Peyer's patch (tissue), 4 donors: Measurements from ENCODE around the gene ACER3. TPM values are rescaled to one million over a fixed set of nuclear protein-coding genes. Genes with fewer than 3 reads are reported as not detected.
"Not testable (repeated sequence)": the region's sequence is repeated elsewhere in the genome, so short reads cannot be mapped to it uniquely, and the experiment has no call there.

Source experiments
- DNase-seq, 3 donors: peaks; one replicate each; pipeline ENCODE4 v3.0.0-alpha.2; 2017 to 2019
- H3K27ac ChIP-seq, 4 donors: fragments of 200-600 bp; sonication (generic); one replicate each; pipeline ENCODE4 v1.5.1; 2016 to 2019
- H3K27me3 ChIP-seq, 2 donors: fragments of 200-600 bp; sonication (generic); one replicate each; pipeline ENCODE4 v1.5.1; 2019
- H3K36me3 ChIP-seq, 3 donors: fragments of 200-600 bp; sonication (generic); one replicate each; pipeline ENCODE4 v1.5.1; 2016 to 2019
- H3K4me1 ChIP-seq, 4 donors: fragments of 200-600 bp; sonication (generic); one replicate each; pipeline ENCODE4 v1.5.1; 2016 to 2019
- H3K4me3 ChIP-seq, 4 donors: fragments of 200-600 bp; sonication (generic); 1 replicate in 3 of 4; 2 replicates in 1 of 4; pipeline ENCODE4 v1.5.1; 2016 to 2019; ENCODE audit warnings: mild to moderate bottlenecking in 1 of 4
- H3K9me3 ChIP-seq, 4 donors: fragments of 200-600 bp; sonication (generic); one replicate each; pipeline ENCODE4 v1.5.1; 2016 to 2019; ENCODE audit warnings: mild to moderate bottlenecking in 1 of 4
- CTCF ChIP-seq, 6 experiments: fragments of 450-650 bp in 4 of 6; fragments of 200-600 bp in 2 of 6; sonication (generic) in 1 of 6; IDR thresholded peaks; one replicate each; pipeline ENCODE4 v1.5.1; 2017 to 2019; ENCODE audit warnings: antibody characterized with exemption in 6 of 6, mild to moderate bottlenecking in 3 of 6, moderate library complexity in 1 of 6
- POLR2A ChIP-seq, 2 donors: fragments of 450-650 bp; IDR thresholded peaks; one replicate each; pipeline ENCODE4 v1.5.1; 2017; ENCODE audit warnings: antibody characterized with exemption in 2 of 2, mild to moderate bottlenecking in 2 of 2, moderate library complexity in 2 of 2
- total RNA-seq, 4 donors: library from RNA; depleted of rRNA; stranded (reverse); fragments of >200 nt; gene quantifications; one replicate each; pipeline ENCODE4 v1.1.0, GENCODE V29; 2016

ACER3 gene
- total RNA-seq, 4 donors from 2014 or later = 13.2 to 25.5 (median 19.8) TPM

GRCh38 chr11:76822406-76822805, 38.3 kb upstream of the ACER3 start:
- no peaks in the 10 kb centered on the region for H3K4me1 ChIP-seq
- DNase-seq = no peak
- no peak overlapping the region for H3K27ac ChIP-seq
- H3K4me3 ChIP-seq = no peak overlapping the region
- H3K27me3 ChIP-seq = no peaks in the 10 kb centered on the region
- H3K9me3 ChIP-seq = no peaks in the 10 kb centered on the region
- H3K36me3 ChIP-seq = no peaks in the 10 kb centered on the region
- no peak for TF ChIP-seq CTCF (IDR thresholded peaks at IDR 0.05)
- TF ChIP-seq POLR2A (IDR thresholded peaks at IDR 0.05) = no peak

GRCh38 chr11:76823481-76824028, 37.2 kb upstream of the ACER3 start:
- Histone ChIP-seq H3K4me1 (no peaks in the 10 kb centered on the region), H3K27me3 (no peaks in the 10 kb centered on the region), H3K27ac (peak overlapping the region in 1 of 4 donors; percentile 52), H3K9me3 (no peaks in the 10 kb centered on the region), H3K36me3 (no peaks in the 10 kb centered on the region), H3K4me3 (no peak overlapping the region)
- no peak for DNase-seq
- TF ChIP-seq CTCF (IDR thresholded peaks at IDR 0.05) (no peak), POLR2A (IDR thresholded peaks at IDR 0.05) (no peak)

GRCh38 chr11:76824083-76824939, 36.4 kb upstream of the ACER3 start:
- Histone ChIP-seq H3K9me3 (no peaks in the 10 kb centered on the region), H3K36me3 (no peaks in the 10 kb centered on the region), H3K4me1 (no peaks in the 10 kb centered on the region), H3K27ac (peak overlapping the region in 1 of 4 donors; percentile 52), H3K4me3 (no peak overlapping the region), H3K27me3 (no peaks in the 10 kb centered on the region)
- DNase-seq = no peak
- TF ChIP-seq POLR2A (IDR thresholded peaks at IDR 0.05) = no peak
- TF ChIP-seq CTCF (IDR thresholded peaks at IDR 0.05) = no peak

GRCh38 chr11:76824980-76825725, 35.6 kb upstream of the ACER3 start:
- Histone ChIP-seq H3K4me3 (no peak overlapping the region), H3K4me1 (no peaks in the 10 kb centered on the region), H3K9me3 (no peaks in the 10 kb centered on the region), H3K36me3 (no peaks in the 10 kb centered on the region), H3K27ac (peak overlapping the region in 1 of 4 donors; percentile 19), H3K27me3 (no peaks in the 10 kb centered on the region)
- TF ChIP-seq POLR2A (IDR thresholded peaks at IDR 0.05) (no peak), CTCF (IDR thresholded peaks at IDR 0.05) (no peak)
- DNase-seq = no peak

GRCh38 chr11:76825726-76826396, 34.9 kb upstream of the ACER3 start:
- Histone ChIP-seq H3K9me3 (no peaks in the 10 kb centered on the region), H3K27ac (no peak overlapping the region), H3K27me3 (no peaks in the 10 kb centered on the region), H3K36me3 (no peaks in the 10 kb centered on the region), H3K4me3 (no peak overlapping the region), H3K4me1 (no peaks in the 10 kb centered on the region)
- no peak for DNase-seq
- TF ChIP-seq CTCF (IDR thresholded peaks at IDR 0.05) = no peak
- no peak for TF ChIP-seq POLR2A (IDR thresholded peaks at IDR 0.05)

- H3K27me3 ChIP-seq, DNase-seq, H3K9me3 ChIP-seq, H3K4me3 ChIP-seq, H3K4me1 ChIP-seq, H3K36me3 ChIP-seq, H3K27ac ChIP-seq: not testable (repeated sequence)
These were observed 34.2 kb upstream of the ACER3 start for GRCh38 chr11:76826508-76826907.

GRCh38 chr11:76827005-76827404, 33.7 kb upstream of the ACER3 start:
- H3K4me3 ChIP-seq, H3K27me3 ChIP-seq, DNase-seq, H3K9me3 ChIP-seq, H3K4me1 ChIP-seq, H3K27ac ChIP-seq, H3K36me3 ChIP-seq: not testable (repeated sequence)
